ENCODE measurements around the gene TGFBR1.

DNA sequence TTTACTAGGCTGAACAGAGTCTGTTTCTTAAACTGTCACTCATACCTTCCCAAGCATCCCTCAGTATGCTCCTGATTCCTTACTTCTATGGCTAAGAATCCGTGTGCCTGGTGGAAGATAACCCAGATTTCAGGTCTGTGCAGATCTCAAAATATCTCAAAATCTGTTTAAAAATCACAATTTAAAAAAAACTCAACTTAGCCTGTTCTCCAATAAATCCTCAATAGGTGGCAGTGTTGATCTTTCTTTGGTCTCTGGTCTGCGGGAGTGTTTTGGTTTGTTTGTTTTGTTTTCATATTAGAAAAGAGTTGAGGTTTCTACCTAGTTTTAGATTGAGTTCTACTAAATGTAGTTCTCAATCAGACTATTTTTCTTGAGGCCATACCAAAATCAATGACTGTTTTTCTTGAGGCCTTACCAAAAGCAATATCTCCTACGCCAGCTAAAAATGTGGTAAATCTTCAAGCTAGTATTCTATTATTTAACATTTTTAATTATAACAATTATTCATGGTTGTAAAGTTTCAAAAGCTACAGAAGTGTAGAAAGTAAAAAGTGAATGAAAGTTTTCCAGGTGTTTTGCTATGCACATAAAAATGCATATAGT lies 57.9 kb downstream of the TGFBR1 start:
- TF ChIP-seq EZH2 (IDR thresholded peaks at IDR 0.05): no peak
- TF ChIP-seq POLR2AphosphoS5 (IDR thresholded peaks at IDR 0.05; ENCODE audit: borderline replicate concordance, low read depth, low read length): no peak
- TF ChIP-seq FOXP2 (optimal IDR thresholded peaks at IDR 0.05; ENCODE audit: control extremely low read depth, extremely low read length, insufficient read depth): no peak
